Retinal pigment epithelial cell (primary cell): Measurements from ENCODE around the gene BDNF.
"Not testable (repeated sequence)": the region's sequence is repeated elsewhere in the genome, so short reads cannot be mapped to it uniquely, and the experiment has no call there.

Source experiments
- DNase-seq: peaks from one replicate; pipeline ENCODE4 v3.0.0-alpha.2; 2010; ENCODE audit warnings: low read depth
- H3K4me3 ChIP-seq: 2 replicates; pipeline ENCODE4 v1.5.1; 2011; ENCODE audit warnings: mild to moderate bottlenecking, low read length, control low read depth, moderate library complexity
- CTCF ChIP-seq: conservative IDR thresholded peaks from 2 replicates; pipeline ENCODE4 v1.5.1; 2011; ENCODE audit warnings: low read depth, low read length, control low read depth, inconsistent platforms

Gene BDNF

GRCh38 chr11:27700351-27701301 is at the start of gene BDNF:
TSS of gene BDNF (minus strand) at chr11:27700455. CDS start at chr11:27658564, 41,891 bp downstream.
- no peak for TF ChIP-seq CTCF
- peak within 1 kb of the TSS; percentile 97 for H3K4me3 ChIP-seq
- DNase-seq: no peak

- no peak overlapping the region for H3K4me3 ChIP-seq
- TF ChIP-seq CTCF: no peak
- no peak for DNase-seq
Measured at GRCh38 chr11:27740362-27741013, 40.2 kb upstream of the BDNF start.

- TF ChIP-seq CTCF: no peak
- H3K4me3 ChIP-seq: no peak overlapping the region
- no peak for DNase-seq
Measured at GRCh38 chr11:27735281-27735680, 35.0 kb upstream of the BDNF start.

GRCh38 chr11:27731803-27732202 is 31.5 kb upstream of the BDNF start:
- not testable (repeated sequence) for DNase-seq, H3K4me3 ChIP-seq

GRCh38 chr11:27726981-27727380 is 26.7 kb upstream of the BDNF start:
- no peak overlapping the region for H3K4me3 ChIP-seq
- no peak for DNase-seq
- no peak for TF ChIP-seq CTCF

GRCh38 chr11:27723687-27724086 is 23.4 kb upstream of the BDNF start:
- no peak for DNase-seq
- TF ChIP-seq CTCF: peak; percentile 23

GRCh38 chr11:27722953-27723344 is 22.7 kb upstream of the BDNF start:
- no peak for DNase-seq
- H3K4me3 ChIP-seq: peak overlapping the region; percentile 64
- TF ChIP-seq CTCF: peak; percentile 13

More at GRCh38 chr11:27723687-27724086, 23.4 kb upstream of the BDNF start:
- H3K4me3 ChIP-seq: no peak overlapping the region
